CD8-positive, alpha-beta memory T cell (primary cell): ENCODE measurements around the gene SHISA7. TPM values are rescaled to one million over a fixed set of nuclear protein-coding genes. Genes with fewer than 3 reads are reported as not detected.

ENCODE experiments used
- CTCF ChIA-PET: fragments of 350-600 bp; sonication (Branson Sonifier 250); formaldehyde crosslinking; loops from one replicate; lab custom pipeline; 2021; ENCODE audit warnings: antibody characterized with exemption; lab: Charles Lee
- POLR2A ChIA-PET: fragments of 350-600 bp; sonication (Branson Sonifier 250); formaldehyde crosslinking; loops from one replicate; lab custom pipeline; 2021; ENCODE audit warnings: antibody characterized with exemption; lab: Charles Lee
- DNase-seq, 5 donors: peaks; one replicate each; pipeline versions ENCODE4 v3.0.0 to v3.0.0-alpha.2; 2020 to 2022; ENCODE audit warnings: mixed read lengths in 1 of 5
- H3K27ac ChIP-seq: one replicate; pipeline ENCODE4 v1.7.0; 2013; ENCODE audit warnings: low read depth, mild to moderate bottlenecking, low read length, moderate library complexity
- H3K27me3 ChIP-seq: 2 replicates; pipeline ENCODE4 v1.7.0; 2013; ENCODE audit warnings: low read length, mild to moderate bottlenecking; ENCODE audit not compliant: insufficient read depth, poor library complexity, severe bottlenecking
- H3K36me3 ChIP-seq: 2 replicates; pipeline ENCODE4 v1.7.0; 2013; ENCODE audit warnings: mild to moderate bottlenecking, low read length, moderate library complexity; ENCODE audit not compliant: insufficient read depth
- H3K4me1 ChIP-seq: 2 replicates; pipeline ENCODE4 v1.7.0; 2013; ENCODE audit warnings: mild to moderate bottlenecking, low read length, moderate library complexity; ENCODE audit not compliant: insufficient read depth
- H3K4me3 ChIP-seq: 2 replicates; pipeline ENCODE4 v1.7.0; 2013; ENCODE audit warnings: mild to moderate bottlenecking, low read length
- H3K9me3 ChIP-seq: 2 replicates; pipeline ENCODE4 v1.7.0; 2013; ENCODE audit warnings: mild to moderate bottlenecking, low read length
- H3K27ac Mint-ChIP-seq, 8 donors: one replicate each; pipeline ENCODE4 v1.8.0; 2020 to 2021; ENCODE audit warnings: mixed read lengths in 8 of 8, mild to moderate bottlenecking in 6 of 8, inconsistent platforms in 3 of 8, moderate library complexity in 3 of 8
- H3K27me3 Mint-ChIP-seq, 2 donors: one replicate each; pipeline ENCODE4 v1.8.0; 2020 to 2021; ENCODE audit warnings: mixed read lengths in 2 of 2, mild to moderate bottlenecking in 1 of 2, moderate library complexity in 1 of 2
- H3K36me3 Mint-ChIP-seq, 3 donors: one replicate each; pipeline ENCODE4 v1.8.0; 2020 to 2021; ENCODE audit warnings: mixed read lengths in 3 of 3, inconsistent platforms in 1 of 3, mild to moderate bottlenecking in 1 of 3
- H3K4me1 Mint-ChIP-seq, 3 donors: one replicate each; pipeline ENCODE4 v1.8.0; 2020 to 2021; ENCODE audit warnings: mixed read lengths in 3 of 3, inconsistent platforms in 1 of 3, mild to moderate bottlenecking in 1 of 3
- H3K4me3 Mint-ChIP-seq, 7 donors: one replicate each; pipeline ENCODE4 v1.8.0; 2020 to 2021; ENCODE audit warnings: mixed read lengths in 7 of 7, mild to moderate bottlenecking in 6 of 7, moderate library complexity in 4 of 7, inconsistent platforms in 2 of 7
- H3K9me3 Mint-ChIP-seq, 5 donors: one replicate each; pipeline ENCODE4 v1.8.0; 2020 to 2022; ENCODE audit warnings: mixed read lengths in 5 of 5, mild to moderate bottlenecking in 3 of 5, moderate library complexity in 2 of 5, inconsistent platforms in 1 of 5
- polyA plus RNA-seq: library from polyadenylated mRNA; unstranded; fragments of 300-500 nt; fragmentation: Illumina TruSeq; gene quantifications from one replicate; pipeline ENCODE4 v1.2.3, GENCODE V29; 2021
- total RNA-seq, 2 experiments: library from RNA; stranded (reverse); gene quantifications; one replicate each; pipeline ENCODE4 v1.2.3, GENCODE V29; 2021

SHISA7 gene
- total and polyA plus RNA-seq, 3 experiments from 2014 or later, result not detected

DNA sequence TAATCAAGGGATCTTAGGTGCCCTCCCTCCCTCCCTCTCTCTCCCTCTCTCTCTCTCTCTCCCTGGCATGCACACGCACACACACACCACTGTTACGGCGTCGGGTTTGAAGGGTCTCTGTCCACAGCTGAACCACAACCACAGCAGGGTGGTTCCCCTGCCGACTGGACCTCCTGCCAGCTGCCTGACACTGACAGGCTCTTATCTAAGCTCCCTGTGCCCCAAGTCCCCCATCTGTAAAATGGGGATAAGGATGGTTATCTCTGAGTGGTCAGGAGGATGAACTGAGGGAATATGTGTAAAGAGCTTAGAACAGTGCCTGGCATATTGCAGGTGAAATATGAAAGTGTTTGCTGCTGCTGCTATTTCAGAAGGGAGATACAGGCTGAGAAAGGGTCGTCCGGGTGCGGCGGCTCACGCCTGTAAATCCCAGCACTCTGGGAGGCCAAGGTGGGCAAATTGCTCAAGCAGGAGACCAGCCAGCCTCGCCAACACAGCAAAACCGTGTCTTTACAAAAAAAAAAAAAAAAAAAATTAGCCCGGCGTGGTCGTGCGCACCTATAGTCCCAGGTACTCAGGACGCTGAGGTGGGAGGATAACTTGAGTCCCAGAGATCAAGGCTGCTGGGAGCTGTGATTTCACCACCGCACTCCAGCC, 852 bp upstream of the SHISA7 start:
- H3K36me3 Mint-ChIP-seq, result peaks cover 0 to 4% (median 1%) of the 10 kb centered on the region in 3 donors
- DNase-seq, result no peak
- Histone ChIP-seq H3K4me3 (no peak overlapping the region), H3K27me3 (peaks cover 49% of the 10 kb centered on the region), H3K9me3 (no peaks in the 10 kb centered on the region), H3K36me3 (no peaks in the 10 kb centered on the region), H3K4me1 (peaks cover 15% of the 10 kb centered on the region), H3K27ac (no peak overlapping the region)
- H3K27me3 Mint-ChIP-seq, result peaks cover 53 to 55% of the 10 kb centered on the region in 2 donors
- CTCF ChIA-PET, result no interaction called here
- peaks cover 13 to 24% (median 22%) of the 10 kb centered on the region in 3 donors for H3K4me1 Mint-ChIP-seq
- H3K4me3 Mint-ChIP-seq, result peak overlapping the region in 3 of 7 donors; percentile 9 to 78 (median 53)
- H3K9me3 Mint-ChIP-seq, result peaks cover 0 to 3% (median 2%) of the 10 kb centered on the region in 5 donors
- POLR2A ChIA-PET, result no interaction called here
- peak overlapping the region in 1 of 8 donors; percentile 50 for H3K27ac Mint-ChIP-seq

DNA sequence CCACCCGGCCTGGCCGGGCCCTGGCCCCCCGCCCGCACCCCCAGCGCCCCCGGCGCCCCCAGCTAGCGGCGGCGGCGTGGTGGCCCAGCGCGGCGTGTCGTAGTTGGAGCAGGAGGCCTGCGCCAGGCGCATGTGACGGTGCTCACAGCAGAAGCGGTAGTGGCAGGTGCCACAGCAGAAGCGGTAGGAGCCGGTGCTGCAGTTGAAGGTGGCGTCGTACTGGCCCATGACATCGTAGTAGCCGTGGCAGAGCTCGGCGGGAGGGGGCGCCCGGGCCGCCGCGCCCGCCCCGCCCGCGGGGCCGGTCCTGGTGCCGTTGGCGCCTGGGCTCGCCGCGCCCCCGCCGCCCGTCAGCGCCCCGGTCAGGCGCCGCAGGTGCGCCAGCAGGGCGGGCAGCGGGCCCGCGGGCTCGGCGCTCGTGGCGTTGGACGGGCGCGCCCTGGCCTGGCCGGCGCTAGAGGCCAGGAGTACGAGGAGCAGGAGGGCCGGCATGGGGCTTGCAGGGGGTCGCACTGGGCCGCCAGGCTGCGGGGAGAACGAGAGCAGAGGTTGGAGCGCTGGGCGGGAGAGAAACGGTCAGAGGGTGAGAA, 633 bp downstream of the SHISA7 start:
- CTCF ChIA-PET, result interaction anchor here (1.2 kb wide), 1 partner anchor 25 kb away, joined by 3 read pairs; no protein-coding TSS in a partner anchor

DNA sequence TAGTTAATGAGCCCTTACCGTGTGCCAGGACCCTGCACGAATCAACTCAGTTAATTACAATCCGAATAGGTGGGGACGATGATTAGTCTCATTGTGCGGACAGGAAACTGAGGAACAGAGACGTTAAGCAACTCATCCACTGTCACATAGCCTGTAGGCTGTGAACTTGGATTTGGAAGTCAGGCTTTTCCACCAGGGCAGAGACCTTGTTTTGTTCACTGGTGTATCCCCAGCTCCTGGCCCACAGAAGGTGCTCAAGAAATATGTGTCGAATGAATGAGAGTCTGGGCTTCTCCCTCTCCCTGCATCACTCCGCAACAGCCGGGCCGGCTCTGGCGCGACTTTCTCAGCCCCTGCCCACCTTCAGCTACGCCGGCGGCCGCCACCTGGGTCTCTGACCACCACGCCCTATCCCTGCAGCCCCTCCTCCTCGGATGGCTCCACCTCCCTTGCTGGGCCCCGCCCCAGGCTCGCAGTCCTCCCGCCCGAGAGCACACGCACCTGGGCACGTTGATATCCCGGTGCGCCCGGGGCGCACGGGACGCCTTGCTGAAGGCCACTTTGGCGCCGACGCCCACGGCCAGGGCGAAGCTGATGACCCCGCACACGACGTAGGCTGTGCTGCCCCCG, 1.3 kb downstream of the SHISA7 start:
- Mint-ChIP-seq H3K27ac (peak overlapping the region in 2 of 8 donors; percentile 0 to 50), H3K4me3 (peak overlapping the region in 5 of 7 donors; percentile 9 to 77 (median 41))
- POLR2A ChIA-PET, result no interaction called here

More for the DNA sequence above, 633 bp downstream of the SHISA7 start:
- H3K27me3 ChIP-seq, result peaks cover 51% of the 10 kb centered on the region
- no peak overlapping the region for H3K27ac Mint-ChIP-seq
- H3K36me3 Mint-ChIP-seq, result peaks cover 0 to 5% (median 1%) of the 10 kb centered on the region in 3 donors
- H3K36me3 ChIP-seq, result no peaks in the 10 kb centered on the region
- peaks cover 56 to 65% of the 10 kb centered on the region in 2 donors for H3K27me3 Mint-ChIP-seq
- H3K27ac ChIP-seq, result no peak overlapping the region
- POLR2A ChIA-PET, result no interaction called here
- DNase-seq, result no peak
- H3K9me3 ChIP-seq, result no peaks in the 10 kb centered on the region
- no peak overlapping the region for H3K4me3 ChIP-seq
- H3K4me1 ChIP-seq, result peaks cover 15% of the 10 kb centered on the region
- H3K9me3 Mint-ChIP-seq, result peaks cover 0 to 3% (median 3%) of the 10 kb centered on the region in 5 donors
- H3K4me1 Mint-ChIP-seq, result peaks cover 13 to 24% (median 22%) of the 10 kb centered on the region in 3 donors
- peak overlapping the region in 1 of 7 donors; percentile 41 for H3K4me3 Mint-ChIP-seq

DNA sequence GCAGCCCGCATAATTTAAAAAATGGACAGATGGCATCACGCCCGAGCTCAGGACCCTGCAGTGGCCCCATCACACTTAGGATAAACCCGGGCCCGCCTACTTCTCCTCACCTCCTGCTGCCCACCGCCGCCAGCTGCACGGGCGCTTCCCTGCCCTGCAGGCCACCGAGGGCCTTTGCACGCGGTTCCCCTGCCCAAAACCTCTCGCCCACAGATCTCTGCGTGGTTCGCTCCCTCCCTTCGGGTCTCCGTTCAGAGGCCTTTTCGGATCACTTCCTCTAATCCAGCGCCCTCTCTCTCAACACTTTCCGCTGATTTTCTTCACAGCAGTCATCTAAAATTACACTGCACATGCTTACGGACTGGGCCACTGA, 1.8 kb downstream of the SHISA7 start:
- Mint-ChIP-seq H3K4me3 (peak overlapping the region in 6 of 7 donors; percentile 3 to 46 (median 30)), H3K27me3 (peaks cover 67 to 76% of the 10 kb centered on the region in 2 donors), H3K4me1 (peaks cover 13 to 31% (median 22%) of the 10 kb centered on the region in 3 donors), H3K9me3 (peaks cover 0 to 3% (median 3%) of the 10 kb centered on the region in 5 donors), H3K27ac (peak overlapping the region in 1 of 8 donors; percentile 31), H3K36me3 (peaks cover 0 to 5% (median 1%) of the 10 kb centered on the region in 3 donors)
- Histone ChIP-seq H3K4me1 (peaks cover 15% of the 10 kb centered on the region), H3K4me3 (no peak overlapping the region), H3K36me3 (no peaks in the 10 kb centered on the region), H3K27me3 (peaks cover 47% of the 10 kb centered on the region), H3K27ac (no peak overlapping the region), H3K9me3 (no peaks in the 10 kb centered on the region)
- ChIA-PET POLR2A (no interaction called here), CTCF (interaction anchor here (1.2 kb wide), 1 partner anchor 26 kb away, joined by 3 read pairs; no protein-coding TSS in a partner anchor)
- no peak for DNase-seq

More for the DNA sequence above, 1.3 kb downstream of the SHISA7 start:
- H3K36me3 Mint-ChIP-seq, result peaks cover 0 to 5% (median 1%) of the 10 kb centered on the region in 3 donors
- no peak overlapping the region for H3K4me3 ChIP-seq
- H3K27me3 Mint-ChIP-seq, result peaks cover 63 to 72% of the 10 kb centered on the region in 2 donors
- H3K36me3 ChIP-seq, result no peaks in the 10 kb centered on the region
- peaks cover 15% of the 10 kb centered on the region for H3K4me1 ChIP-seq
- CTCF ChIA-PET, result interaction anchor here (1.2 kb wide), 1 partner anchor 26 kb away, joined by 3 read pairs; no protein-coding TSS in a partner anchor
- H3K9me3 ChIP-seq, result no peaks in the 10 kb centered on the region
- DNase-seq, result no peak
- H3K9me3 Mint-ChIP-seq, result peaks cover 0 to 3% (median 3%) of the 10 kb centered on the region in 5 donors
- no peak overlapping the region for H3K27ac ChIP-seq
- H3K4me1 Mint-ChIP-seq, result peaks cover 13 to 29% (median 22%) of the 10 kb centered on the region in 3 donors
- H3K27me3 ChIP-seq, result peaks cover 47% of the 10 kb centered on the region

DNA sequence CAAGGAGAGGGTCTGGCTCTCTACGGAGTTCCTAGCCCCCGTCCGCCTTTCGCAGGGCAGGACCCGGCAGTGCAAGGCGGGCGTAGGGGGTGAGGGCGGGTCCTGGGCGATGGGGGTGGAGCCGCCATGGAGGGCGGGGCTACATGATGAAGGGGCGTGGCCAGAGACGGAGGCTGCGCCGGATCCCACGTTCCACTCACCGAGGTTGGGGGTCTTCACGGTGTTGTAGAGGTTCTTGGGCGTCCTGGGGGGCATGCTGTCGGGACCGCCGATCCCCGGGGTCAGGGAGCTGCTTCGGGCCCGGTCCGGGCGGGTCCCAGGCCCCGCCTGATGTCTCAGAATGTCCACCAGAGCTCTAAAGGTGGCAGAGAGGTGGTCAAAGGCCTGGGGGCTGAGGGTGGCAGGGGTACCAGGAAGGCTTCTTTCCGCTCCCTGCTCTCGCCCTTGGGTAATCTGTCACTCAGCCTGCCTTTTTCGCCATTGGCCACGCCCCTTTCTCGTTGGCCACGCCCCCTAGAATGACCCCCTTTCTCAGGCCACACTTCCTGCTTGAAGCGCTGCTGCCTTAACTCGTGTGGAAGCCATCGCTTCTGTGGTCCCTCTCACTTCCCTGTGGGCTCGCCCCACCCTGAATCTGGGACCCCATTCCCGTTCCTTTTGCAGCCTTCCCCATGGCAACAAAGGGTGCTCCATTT, 2.5 kb downstream of the SHISA7 start:
- Mint-ChIP-seq H3K9me3 (peaks cover 0 to 3% (median 3%) of the 10 kb centered on the region in 5 donors), H3K27me3 (peaks cover 63 to 70% of the 10 kb centered on the region in 2 donors), H3K36me3 (peaks cover 0 to 5% (median 1%) of the 10 kb centered on the region in 3 donors), H3K4me1 (peaks cover 13 to 31% (median 22%) of the 10 kb centered on the region in 3 donors), H3K27ac (peak overlapping the region in 1 of 8 donors; percentile 31), H3K4me3 (peak overlapping the region in 3 of 7 donors; percentile 41 to 62 (median 46))
- H3K36me3 ChIP-seq, result no peaks in the 10 kb centered on the region
- no peak overlapping the region for H3K4me3 ChIP-seq
- H3K4me1 ChIP-seq, result peaks cover 15% of the 10 kb centered on the region
- peaks cover 47% of the 10 kb centered on the region for H3K27me3 ChIP-seq
- DNase-seq, result no peak
- peak overlapping the region; percentile 51 for H3K27ac ChIP-seq
- no peaks in the 10 kb centered on the region for H3K9me3 ChIP-seq
- POLR2A ChIA-PET, result no interaction called here
- CTCF ChIA-PET, result no interaction called here

DNA sequence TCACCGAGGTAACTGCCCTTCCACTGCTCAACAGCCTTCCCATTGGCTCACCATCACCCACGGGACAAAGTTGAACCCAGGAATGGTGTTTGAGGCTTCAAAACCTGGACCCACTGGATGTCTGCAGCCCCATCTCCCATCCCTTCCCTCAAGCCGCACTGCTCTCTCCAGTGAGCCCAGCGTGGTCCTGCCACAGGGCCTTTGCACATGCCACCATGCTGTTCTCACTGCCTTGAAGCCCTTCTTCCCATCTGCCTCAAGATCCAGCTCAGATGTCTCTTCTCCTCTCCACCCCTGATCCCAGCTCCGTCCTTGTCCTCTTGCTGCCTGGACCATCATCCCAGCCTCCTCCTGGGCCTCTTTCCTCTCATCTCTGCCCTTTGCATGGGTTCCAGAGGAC, 4.0 kb downstream of the SHISA7 start:
- H3K27ac Mint-ChIP-seq, result no peak overlapping the region
- Histone ChIP-seq H3K36me3 (no peaks in the 10 kb centered on the region), H3K27ac (no peak overlapping the region), H3K27me3 (peaks cover 46% of the 10 kb centered on the region), H3K4me3 (no peak overlapping the region), H3K9me3 (no peaks in the 10 kb centered on the region), H3K4me1 (peaks cover 15% of the 10 kb centered on the region)
- peaks cover 48 to 58% of the 10 kb centered on the region in 2 donors for H3K27me3 Mint-ChIP-seq
- peaks cover 13 to 31% (median 22%) of the 10 kb centered on the region in 3 donors for H3K4me1 Mint-ChIP-seq
- POLR2A ChIA-PET, result no interaction called here
- CTCF ChIA-PET, result no interaction called here
- no peak for DNase-seq
- no peak overlapping the region for H3K4me3 Mint-ChIP-seq
- H3K36me3 Mint-ChIP-seq, result peaks cover 0 to 5% (median 1%) of the 10 kb centered on the region in 3 donors
- H3K9me3 Mint-ChIP-seq, result peaks cover 0 to 3% (median 3%) of the 10 kb centered on the region in 5 donors

DNA sequence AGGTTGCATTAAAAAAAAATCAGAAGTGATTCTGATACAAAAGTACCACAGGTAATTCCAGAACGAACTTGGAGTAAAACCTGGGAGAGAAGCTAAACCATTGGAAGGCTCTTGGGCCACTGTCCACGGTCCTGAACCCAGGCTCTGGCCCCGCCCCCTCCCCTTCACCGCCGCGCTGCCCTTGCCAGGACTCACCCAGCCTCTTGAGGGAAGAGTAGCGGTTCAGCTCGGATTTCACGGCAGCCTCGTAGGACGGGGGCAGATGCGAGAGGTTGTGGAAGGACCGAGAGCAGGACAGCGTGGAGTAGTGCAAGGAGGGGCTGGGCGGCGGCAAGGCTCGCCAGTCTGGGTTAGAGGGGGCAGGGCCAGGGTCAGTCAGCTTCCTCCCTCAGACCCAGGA, 5.7 kb downstream of the SHISA7 start:
- Histone ChIP-seq H3K9me3 (no peaks in the 10 kb centered on the region), H3K4me3 (no peak overlapping the region), H3K4me1 (peaks cover 15% of the 10 kb centered on the region), H3K36me3 (no peaks in the 10 kb centered on the region), H3K27ac (no peak overlapping the region), H3K27me3 (peaks cover 44% of the 10 kb centered on the region)
- H3K9me3 Mint-ChIP-seq, result peaks cover 0 to 3% (median 3%) of the 10 kb centered on the region in 5 donors
- H3K4me1 Mint-ChIP-seq, result peaks cover 13 to 19% (median 14%) of the 10 kb centered on the region in 3 donors
- ChIA-PET CTCF (interaction anchor here (1.0 to 1.1 kb wide), 2 partner anchors 31 to 66 kb away, joined by 3 to 4 read pairs; no protein-coding TSS in a partner anchor), POLR2A (no interaction called here)
- peaks cover 0 to 5% (median 1%) of the 10 kb centered on the region in 3 donors for H3K36me3 Mint-ChIP-seq
- H3K4me3 Mint-ChIP-seq, result no peak overlapping the region
- H3K27ac Mint-ChIP-seq, result no peak overlapping the region
- DNase-seq, result no peak
- peaks cover 43 to 51% of the 10 kb centered on the region in 2 donors for H3K27me3 Mint-ChIP-seq
